Muscle layer of duodenum (tissue), 2 donors: ENCODE results near the gene PLEKHO2.

Experiments
- H3K27ac ChIP-seq: one replicate; pipeline ENCODE4 v1.7.0; 2013; ENCODE audit warnings: mild to moderate bottlenecking, low read length
- H3K27me3 ChIP-seq: one replicate; pipeline ENCODE4 v1.7.0; 2013; ENCODE audit warnings: low read depth, mild to moderate bottlenecking, control low read depth, low read length
- H3K36me3 ChIP-seq, 2 donors: one replicate each; pipeline ENCODE4 v1.7.0; 2013; ENCODE audit warnings: low read length in 2 of 2, control low read depth in 1 of 2, mild to moderate bottlenecking in 1 of 2; ENCODE audit not compliant: insufficient read depth in 2 of 2, control insufficient read depth in 1 of 2
- H3K4me1 ChIP-seq, 2 donors: one replicate each; pipeline ENCODE4 v1.7.0; 2013; ENCODE audit warnings: low read length in 2 of 2, mild to moderate bottlenecking in 2 of 2, control low read depth in 1 of 2, moderate library complexity in 1 of 2; ENCODE audit not compliant: insufficient read depth in 2 of 2, control insufficient read depth in 1 of 2
- H3K4me3 ChIP-seq, 2 donors: one replicate each; pipeline ENCODE4 v1.7.0; 2013; ENCODE audit warnings: low read length in 2 of 2, low read depth in 1 of 2, mild to moderate bottlenecking in 1 of 2
- H3K9me3 ChIP-seq, 2 donors: one replicate each; pipeline ENCODE4 v1.7.0; 2013; ENCODE audit warnings: low read length in 2 of 2, control low read depth in 1 of 2, mild to moderate bottlenecking in 1 of 2; ENCODE audit not compliant: control insufficient read depth in 1 of 2
- donor health status: healthy.

The PLEKHO2 gene

GRCh38 chr15:64833690-64834089 is 8.0 kb upstream of the PLEKHO2 start:
- H3K4me3 ChIP-seq: no peak overlapping the region
- peaks cover 9 to 10% of the 10 kb centered on the region in 2 donors for H3K4me1 ChIP-seq
- H3K9me3 ChIP-seq: no peaks in the 10 kb centered on the region
- H3K27me3 ChIP-seq: no peaks in the 10 kb centered on the region
- no peaks in the 10 kb centered on the region for H3K36me3 ChIP-seq
- H3K27ac ChIP-seq: no peak overlapping the region

- H3K9me3 ChIP-seq: no peaks in the 10 kb centered on the region
- peak overlapping the region; percentile 24 for H3K27ac ChIP-seq
- no peaks in the 10 kb centered on the region for H3K36me3 ChIP-seq
- peaks cover 10 to 14% of the 10 kb centered on the region in 2 donors for H3K4me1 ChIP-seq
- H3K4me3 ChIP-seq: peak overlapping the region in 1 of 2 donors; percentile 53
- no peaks in the 10 kb centered on the region for H3K27me3 ChIP-seq
These were observed 5.6 kb upstream of the PLEKHO2 start for GRCh38 chr15:64836023-64836536.

GRCh38 chr15:64837502-64837901 is 4.2 kb upstream of the PLEKHO2 start:
- H3K9me3 ChIP-seq: no peaks in the 10 kb centered on the region
- no peaks in the 10 kb centered on the region for H3K36me3 ChIP-seq
- H3K4me1 ChIP-seq: peaks cover 10 to 14% of the 10 kb centered on the region in 2 donors
- H3K27ac ChIP-seq: no peak overlapping the region
- no peak overlapping the region for H3K4me3 ChIP-seq
- no peaks in the 10 kb centered on the region for H3K27me3 ChIP-seq

GRCh38 chr15:64841060-64841343 is 713 bp upstream of the PLEKHO2 start:
- H3K27me3 ChIP-seq: no peaks in the 10 kb centered on the region
- no peaks in the 10 kb centered on the region for H3K36me3 ChIP-seq
- no peaks in the 10 kb centered on the region for H3K9me3 ChIP-seq
- peak overlapping the region; percentile 88 for H3K27ac ChIP-seq
- peaks cover 11 to 39% of the 10 kb centered on the region in 2 donors for H3K4me1 ChIP-seq
- peak overlapping the region; percentile 64 to 67 for H3K4me3 ChIP-seq

- Histone ChIP-seq H3K36me3 (peaks cover 0 to 5% of the 10 kb centered on the region in 2 donors), H3K27me3 (no peaks in the 10 kb centered on the region), H3K4me3 (peak overlapping the region; percentile 75 to 92), H3K9me3 (no peaks in the 10 kb centered on the region), H3K4me1 (peaks cover 12 to 47% of the 10 kb centered on the region in 2 donors), H3K27ac (peak overlapping the region; percentile 92)
These were observed 603 bp downstream of the PLEKHO2 start for GRCh38 chr15:64842096-64842939.

- H3K4me1 ChIP-seq: peaks cover 17 to 54% of the 10 kb centered on the region in 2 donors
- H3K27ac ChIP-seq: peak overlapping the region; percentile 92
- peak overlapping the region; percentile 75 to 92 for H3K4me3 ChIP-seq
These were observed 1.4 kb downstream of the PLEKHO2 start for GRCh38 chr15:64842986-64843561.

GRCh38 chr15:64843991-64844390 is 2.3 kb downstream of the PLEKHO2 start:
- Histone ChIP-seq H3K27ac (peak overlapping the region; percentile 88), H3K9me3 (no peaks in the 10 kb centered on the region), H3K4me1 (peaks cover 17 to 55% of the 10 kb centered on the region in 2 donors), H3K4me3 (peak overlapping the region; percentile 75 to 92), H3K36me3 (peaks cover 0 to 5% of the 10 kb centered on the region in 2 donors), H3K27me3 (no peaks in the 10 kb centered on the region)

More at GRCh38 chr15:64842986-64843561, 1.4 kb downstream of the PLEKHO2 start:
- H3K9me3 ChIP-seq: no peaks in the 10 kb centered on the region
- peaks cover 0 to 5% of the 10 kb centered on the region in 2 donors for H3K36me3 ChIP-seq
- H3K27me3 ChIP-seq: no peaks in the 10 kb centered on the region

GRCh38 chr15:64844576-64845145 is 2.9 kb downstream of the PLEKHO2 start:
- Histone ChIP-seq H3K9me3 (no peaks in the 10 kb centered on the region), H3K4me1 (peaks cover 17 to 55% of the 10 kb centered on the region in 2 donors), H3K36me3 (peaks cover 0 to 8% of the 10 kb centered on the region in 2 donors), H3K27ac (peak overlapping the region; percentile 88), H3K4me3 (peak overlapping the region; percentile 75 to 92), H3K27me3 (no peaks in the 10 kb centered on the region)

GRCh38 chr15:64845183-64845611 is 3.5 kb downstream of the PLEKHO2 start:
- H3K27ac ChIP-seq: peak overlapping the region; percentile 88
- H3K4me1 ChIP-seq: peaks cover 17 to 57% of the 10 kb centered on the region in 2 donors
- peaks cover 0 to 9% of the 10 kb centered on the region in 2 donors for H3K36me3 ChIP-seq
- H3K9me3 ChIP-seq: no peaks in the 10 kb centered on the region
- no peaks in the 10 kb centered on the region for H3K27me3 ChIP-seq
- H3K4me3 ChIP-seq: peak overlapping the region; percentile 75 to 92

- Histone ChIP-seq H3K36me3 (peaks cover 0 to 16% of the 10 kb centered on the region in 2 donors), H3K4me3 (peak overlapping the region; percentile 75 to 92), H3K9me3 (no peaks in the 10 kb centered on the region), H3K27ac (peak overlapping the region; percentile 88), H3K27me3 (no peaks in the 10 kb centered on the region), H3K4me1 (peaks cover 24 to 58% of the 10 kb centered on the region in 2 donors)
These were observed 4.3 kb downstream of the PLEKHO2 start for GRCh38 chr15:64845831-64846595.
